CD4-positive, alpha-beta T cell treated with Interleukin-6 for 4 hours (primary cell): Measurements from ENCODE around the gene GIT2.
"Not testable (repeated sequence)": the region's sequence is repeated elsewhere in the genome, so short reads cannot be mapped to it uniquely, and the experiment has no call there.

Experiments used
- DNase-seq: peaks from one replicate; pipeline ENCODE4 v3.0.0-alpha.2; 2020; ENCODE audit warnings: mixed read lengths

Gene GIT2

GRCh38 chr12:110004598-110004997 lies 8.4 kb upstream of the GIT2 start:
- no peak for DNase-seq

DNA sequence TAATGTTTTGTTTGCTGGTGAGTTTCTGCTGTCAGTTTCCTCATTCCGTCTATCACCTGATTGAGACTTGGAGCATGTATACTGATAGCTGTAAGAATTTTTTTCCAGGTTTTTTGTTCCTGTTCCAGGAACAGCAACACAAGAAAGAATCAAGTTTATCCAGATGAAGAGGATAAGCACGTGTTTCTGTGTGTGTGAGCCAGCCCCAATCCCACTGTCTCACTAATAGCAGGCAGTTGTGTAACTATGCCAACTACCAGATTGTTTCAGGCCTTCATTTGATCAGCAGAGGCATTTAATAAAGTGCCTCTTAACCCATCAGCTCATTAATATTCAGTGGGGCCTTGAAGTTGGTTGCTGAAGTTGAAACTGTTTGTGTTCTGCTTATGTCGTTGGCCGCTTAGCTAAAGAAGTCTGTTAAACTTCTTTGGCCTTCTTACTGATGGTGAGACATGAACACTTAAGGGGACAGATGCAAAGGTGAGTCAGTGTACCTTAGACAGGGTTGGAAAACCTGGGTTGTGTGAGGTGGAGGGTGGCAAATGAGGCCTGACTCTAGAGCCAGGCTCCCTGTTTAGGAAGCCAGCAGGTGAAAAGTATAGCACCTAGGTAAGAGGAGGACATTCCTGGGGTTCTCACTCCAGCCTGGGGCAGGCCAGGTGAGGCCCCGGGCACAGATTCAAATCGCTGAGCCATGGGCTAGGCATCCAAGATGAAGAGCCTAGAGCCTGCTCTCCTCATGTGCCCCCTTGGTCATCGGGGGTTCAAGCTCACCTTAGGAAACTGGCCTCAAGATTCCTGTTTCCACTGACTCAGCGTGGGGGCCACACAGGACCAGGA lies 6.7 kb upstream of the GIT2 start:
- DNase-seq: no peak

- DNase-seq: no peak
Measured at GRCh38 chr12:110001596-110001995, 5.4 kb upstream of the GIT2 start.

- peak; percentile 16 for DNase-seq
Measured at GRCh38 chr12:109999983-110000505, 3.9 kb upstream of the GIT2 start.

DNA sequence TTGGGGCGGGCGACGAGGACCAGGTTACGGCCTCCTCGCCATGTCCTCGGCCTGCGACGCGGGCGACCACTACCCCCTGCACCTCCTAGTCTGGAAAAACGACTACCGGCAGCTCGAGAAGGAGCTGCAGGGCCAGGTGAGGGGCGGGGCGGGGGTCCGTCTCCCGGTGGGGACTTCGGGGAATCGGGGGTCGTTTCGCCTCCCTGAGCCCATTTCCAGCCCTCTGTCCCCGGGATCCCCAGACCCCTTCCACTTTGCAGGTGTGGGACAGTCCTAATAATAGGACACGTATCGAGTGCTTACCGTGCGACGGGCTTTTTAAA lies 3.4 kb upstream of the GIT2 start:
- DNase-seq: no peak

- DNase-seq: peak; percentile 91
Measured at GRCh38 chr12:109998904-109999648, 2.9 kb upstream of the GIT2 start, which contains the start of gene ANKRD13A. Gene ANKRD13A, plus strand, starts transcription at chr12:109999430. Its CDS starts 259 bp downstream, at chr12:109999689.

- no peak for DNase-seq
Measured at GRCh38 chr12:109998241-109998903, 2.2 kb upstream of the GIT2 start.

GRCh38 chr12:109997393-109997792 lies 1.2 kb upstream of the GIT2 start:
- DNase-seq: no peak

DNA sequence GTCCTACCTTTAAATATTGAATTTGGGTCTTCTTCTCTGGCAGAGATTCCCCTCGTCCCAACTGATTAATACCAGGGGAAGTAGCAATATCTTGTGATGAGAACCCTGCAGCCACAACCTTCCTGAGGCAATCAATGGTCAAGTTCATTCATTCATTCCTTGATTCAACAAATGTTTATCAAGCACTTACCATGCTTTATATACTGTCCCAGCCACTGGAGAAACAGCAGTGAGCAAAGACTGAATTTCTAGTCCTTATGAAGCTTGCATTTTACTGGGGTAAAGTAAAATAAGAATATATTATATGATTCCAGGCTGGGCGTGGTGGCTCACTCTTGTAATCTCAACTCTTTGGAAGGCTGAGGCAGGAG lies 300 bp upstream of the GIT2 start:
- DNase-seq: no peak

GRCh38 chr12:109995361-109995685 lies 845 bp downstream of the GIT2 start:
- no peak for DNase-seq

DNA sequence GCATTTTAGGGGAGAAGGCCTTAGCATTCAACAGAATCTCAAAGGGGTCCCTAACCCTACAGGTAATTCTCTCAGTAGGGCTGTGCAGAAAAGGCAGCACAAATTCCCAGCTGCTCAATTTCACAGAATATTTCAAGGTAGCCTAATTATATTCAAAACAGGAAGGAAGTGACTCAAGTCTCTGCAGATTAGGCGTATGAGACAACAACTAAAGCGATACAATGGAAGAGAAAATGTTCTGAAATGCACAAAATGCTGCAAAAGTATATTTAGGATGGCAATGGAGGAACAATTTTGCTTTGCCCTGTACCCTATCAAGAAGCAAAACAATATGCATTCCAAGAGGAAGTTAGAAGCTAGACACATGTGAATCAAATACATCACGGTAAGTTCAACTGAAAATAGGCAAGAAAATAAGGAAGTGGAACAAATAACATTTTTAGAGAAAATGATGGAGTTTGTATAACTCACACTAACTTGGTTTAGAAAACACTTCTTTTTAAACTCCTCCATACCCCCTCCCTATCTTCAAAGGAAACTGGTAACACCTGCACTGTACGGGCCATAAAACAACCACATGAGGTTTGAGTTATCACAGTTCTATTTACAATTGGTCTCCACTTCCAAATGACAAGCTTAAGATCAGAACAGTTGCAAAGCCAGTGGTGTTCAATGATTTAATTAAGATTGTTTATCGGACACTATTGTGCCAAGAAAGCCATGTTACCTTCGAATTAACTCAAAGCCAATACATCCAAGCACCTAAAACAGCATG lies 1.6 kb downstream of the GIT2 start:
- peak; percentile 29 for DNase-seq

- no peak for DNase-seq
Measured at GRCh38 chr12:109993091-109993490, 3.1 kb downstream of the GIT2 start.

- no peak for DNase-seq
Measured at GRCh38 chr12:109991586-109991985, 4.6 kb downstream of the GIT2 start.

DNA sequence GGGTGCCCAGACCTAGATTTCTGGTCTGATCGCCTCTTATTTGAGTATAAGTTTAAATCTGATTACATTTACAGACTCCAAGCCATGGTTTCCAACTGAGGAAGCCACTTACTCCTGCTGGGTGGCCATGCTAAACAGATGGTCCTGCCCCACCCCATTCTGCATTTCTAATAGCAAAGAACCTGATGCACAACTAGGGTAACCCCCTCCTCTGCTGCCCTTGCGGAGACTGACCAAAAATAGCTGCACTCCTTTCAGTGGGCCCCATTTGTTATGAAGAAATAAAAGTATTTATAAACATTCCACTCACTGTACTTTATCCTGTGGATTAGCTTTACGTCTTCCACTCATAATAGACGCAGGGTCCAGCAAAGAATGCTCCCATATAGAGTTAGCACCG lies 6.8 kb downstream of the GIT2 start:
- no peak for DNase-seq

GRCh38 chr12:109988903-109989302 lies 7.3 kb downstream of the GIT2 start:
- DNase-seq: no peak

- DNase-seq: no peak
Measured at GRCh38 chr12:109988274-109988673, 7.9 kb downstream of the GIT2 start.

- DNase-seq: no peak
Measured at GRCh38 chr12:109987615-109988014, 8.6 kb downstream of the GIT2 start.

- not testable (repeated sequence) for DNase-seq
Measured at GRCh38 chr12:109986236-109986635, 9.9 kb downstream of the GIT2 start.

GRCh38 chr12:109983432-109984142 lies 12.6 kb downstream of the GIT2 start:
- DNase-seq: no peak

- DNase-seq: no peak
Measured at GRCh38 chr12:109982210-109982609, 14.0 kb downstream of the GIT2 start.

DNA sequence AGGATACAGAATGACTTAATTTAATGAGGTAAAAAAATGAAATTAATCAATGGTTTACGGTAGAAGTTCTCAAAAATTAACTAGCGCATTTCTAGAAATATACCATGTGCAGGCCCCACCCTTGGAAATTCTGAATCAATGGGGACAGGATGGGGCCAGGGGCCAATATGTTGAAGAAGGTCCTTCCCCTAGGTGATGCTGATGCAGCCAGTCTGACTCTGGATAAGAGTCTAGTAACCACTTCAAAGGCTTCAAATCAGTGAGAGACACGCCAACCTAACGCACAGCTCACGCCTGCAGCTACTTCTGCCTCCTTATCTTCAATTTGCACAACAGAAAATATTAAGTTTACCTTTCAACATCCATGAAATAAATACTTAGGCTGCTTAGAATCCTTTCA lies 14.9 kb downstream of the GIT2 start:
- DNase-seq: peak; percentile 56

- no peak for DNase-seq
Measured at GRCh38 chr12:109972821-109973220, 23.3 kb downstream of the GIT2 start.
